NCI-H748 treated with DMSO at 0.1 percent for 48 hours (cell line): ENCODE measurements around the gene GAL3ST2.
"Not testable (repeated sequence)": the region's sequence is repeated elsewhere in the genome, so short reads cannot be mapped to it uniquely, and the experiment has no call there.

Experiments
- DNase-seq: peaks from one replicate; lab custom pipeline; 2025; lab: John Stamatoyannopoulos, UW

GAL3ST2 gene

DNA sequence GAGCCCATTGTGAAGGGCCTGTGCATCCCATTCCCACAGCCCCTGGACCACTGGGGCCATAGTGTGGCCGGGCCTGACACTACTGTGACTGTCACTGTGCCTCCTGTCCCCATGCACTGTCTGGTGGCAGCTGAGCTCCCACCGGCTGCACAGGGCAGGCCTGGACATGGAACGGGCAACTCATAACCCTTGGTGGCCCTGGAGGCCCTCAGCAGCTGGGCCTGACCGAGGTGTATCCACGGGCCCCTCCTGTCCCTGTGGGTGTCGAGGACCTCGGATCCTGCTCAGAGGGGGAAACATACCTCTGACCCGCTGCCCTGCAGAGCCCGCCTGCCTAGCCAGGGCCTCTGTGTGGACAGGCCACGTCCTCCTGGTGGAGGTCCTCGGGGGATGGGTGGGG is 7.8 kb upstream of the GAL3ST2 start:
- DNase-seq = no peak

GRCh38 chr2:241769819-241770184 is 6.8 kb upstream of the GAL3ST2 start:
- DNase-seq = no peak

GRCh38 chr2:241770185-241770935 is 6.3 kb upstream of the GAL3ST2 start:
- DNase-seq = no peak

GRCh38 chr2:241770936-241771285 is 5.7 kb upstream of the GAL3ST2 start:
- DNase-seq = no peak

DNA sequence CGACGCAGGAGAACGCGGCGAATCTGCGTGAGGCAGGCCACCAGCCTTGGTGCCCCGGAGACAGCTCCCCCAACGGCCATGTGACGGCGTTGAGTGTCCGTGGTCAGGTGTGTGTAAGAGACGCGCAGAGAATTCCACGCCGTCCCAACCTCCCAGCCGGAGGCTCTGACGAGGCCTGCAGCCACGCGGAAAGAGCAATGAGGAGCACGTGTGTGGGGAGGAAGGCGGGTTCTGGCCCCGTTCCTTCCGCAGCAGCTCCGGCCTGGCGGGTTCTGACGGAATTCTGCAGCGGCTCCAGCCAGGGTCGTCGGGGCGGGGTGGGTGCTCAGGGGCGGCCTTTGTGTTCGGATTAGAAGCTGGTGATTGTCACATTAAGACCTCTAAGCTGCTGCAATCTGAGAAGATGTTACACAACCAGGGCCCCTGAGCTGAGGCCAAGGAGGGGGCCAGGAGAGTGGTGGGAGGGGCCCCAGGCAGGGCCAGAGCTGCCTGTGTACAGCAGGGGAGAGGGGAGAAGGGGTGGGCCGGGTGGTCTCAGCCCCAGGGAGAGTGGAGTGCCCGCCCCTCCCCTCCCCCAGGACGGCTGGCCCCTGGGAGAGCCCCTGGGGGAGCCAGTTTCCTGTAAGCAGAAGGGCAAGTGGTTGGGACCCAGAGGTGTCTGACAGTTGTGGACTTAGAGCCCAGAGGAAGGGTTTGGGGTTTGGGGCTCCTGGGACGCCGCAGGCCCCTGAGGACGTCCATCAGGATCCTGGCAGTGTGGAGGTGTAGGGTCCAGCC is 5.1 kb upstream of the GAL3ST2 start:
- DNase-seq = no peak

- DNase-seq = no peak
Measured at GRCh38 chr2:241772063-241772499, 4.5 kb upstream of the GAL3ST2 start.

- DNase-seq = no peak
Measured at GRCh38 chr2:241773511-241774418, 2.9 kb upstream of the GAL3ST2 start.

- DNase-seq = no peak
Measured at GRCh38 chr2:241774419-241775222, 2.0 kb upstream of the GAL3ST2 start.

DNA sequence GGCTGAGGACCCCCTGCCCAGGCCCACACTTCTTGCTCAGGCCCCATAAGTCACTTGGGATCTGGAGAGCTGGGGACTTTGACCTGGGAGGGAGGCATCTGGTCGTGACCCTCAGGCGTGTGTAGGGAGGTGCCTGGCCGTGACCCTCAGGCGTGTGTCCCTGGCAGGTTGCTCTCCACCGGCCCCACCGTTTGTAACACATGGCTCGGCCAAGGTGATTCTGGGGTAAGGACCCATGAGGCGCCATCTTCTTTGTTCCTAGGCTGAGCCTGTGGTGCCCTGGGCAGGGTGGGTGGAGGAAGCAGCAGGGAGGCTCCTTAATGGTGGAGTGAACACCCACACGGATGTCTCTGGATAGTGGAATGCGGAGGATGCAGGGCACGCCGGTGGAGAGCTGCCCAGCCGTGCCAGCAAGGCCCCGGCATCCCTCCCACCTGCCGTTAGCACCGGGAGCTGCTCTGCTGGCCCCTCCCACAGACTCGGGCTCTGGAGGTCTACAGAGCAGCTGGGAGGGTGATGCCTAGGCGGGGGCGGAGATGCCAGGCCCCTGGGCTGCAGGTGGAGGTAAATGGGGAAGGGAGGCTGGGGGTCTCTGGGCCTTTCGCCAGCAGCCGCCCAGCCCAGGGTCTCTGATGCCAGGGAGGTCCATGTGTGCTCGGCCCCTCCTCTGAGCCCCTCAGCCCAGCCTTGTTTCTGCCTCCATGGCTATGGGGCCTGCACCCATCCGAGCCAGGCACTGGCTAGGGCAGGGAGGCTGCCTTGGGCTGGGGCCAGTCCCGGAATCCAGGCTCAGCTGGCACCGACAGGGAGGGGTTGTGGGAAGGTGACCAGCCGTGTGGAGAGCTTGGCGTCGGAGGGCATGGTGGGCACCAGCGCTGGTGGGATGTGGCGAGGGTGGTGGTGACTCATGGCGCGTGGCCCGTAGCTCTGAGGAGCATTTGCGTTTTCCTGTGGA is 1.1 kb upstream of the GAL3ST2 start:
- no peak for DNase-seq

- no peak for DNase-seq
Measured at GRCh38 chr2:241777170-241777685, 606 bp downstream of the GAL3ST2 start.

GRCh38 chr2:241777686-241778627 is 1.3 kb downstream of the GAL3ST2 start:
- no peak for DNase-seq

DNA sequence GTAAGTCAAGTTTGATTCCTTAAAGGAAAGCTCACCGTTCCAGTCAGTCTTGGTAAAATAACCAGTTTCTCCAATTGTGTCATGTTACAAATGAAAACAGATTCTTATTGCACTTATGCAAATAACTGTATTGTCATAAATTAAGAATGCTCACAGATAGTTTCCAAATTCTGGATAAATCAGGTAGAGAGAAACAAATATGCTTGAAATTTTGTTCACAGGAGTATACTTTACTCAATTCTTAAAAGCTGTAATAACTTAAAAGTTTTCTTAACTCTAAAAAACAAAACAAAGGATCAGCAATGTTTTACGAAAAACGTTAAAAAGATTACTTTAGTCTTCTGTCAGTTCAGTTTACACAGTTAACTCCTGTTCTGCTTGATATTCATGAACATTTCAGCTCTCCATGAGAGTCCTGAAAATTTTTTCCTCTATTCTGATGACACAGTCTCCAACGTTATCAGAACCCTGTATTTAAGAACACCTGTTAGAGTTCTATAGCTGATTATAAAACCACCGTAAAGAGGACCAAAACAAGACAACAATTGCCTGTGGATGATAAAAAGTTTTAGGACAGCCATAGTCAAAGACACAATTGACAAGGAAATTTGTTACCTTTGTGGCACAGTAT is 4.4 kb downstream of the GAL3ST2 start:
- no peak for DNase-seq

DNA sequence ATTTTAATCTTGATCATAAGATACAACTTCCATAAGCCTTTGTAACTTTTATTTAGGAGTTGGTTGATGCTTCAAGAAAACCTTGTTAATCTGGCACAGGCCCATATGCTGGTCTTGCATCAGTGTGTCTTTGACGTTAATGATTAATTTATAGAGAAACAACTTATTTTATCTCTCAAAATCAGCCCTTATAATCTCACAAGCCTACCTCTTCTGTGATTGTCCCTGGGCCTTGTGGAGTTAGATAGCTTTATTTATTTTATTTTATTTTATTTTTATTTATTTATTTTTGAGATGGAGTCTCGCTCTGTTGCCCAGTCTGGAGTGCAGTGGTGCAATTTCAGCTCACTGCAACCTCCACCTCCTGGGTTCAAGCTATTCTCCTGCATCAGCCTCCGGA is 5.4 kb downstream of the GAL3ST2 start:
- not testable (repeated sequence) for DNase-seq

- DNase-seq = no peak
Measured at GRCh38 chr2:241788135-241788534, 11.5 kb downstream of the GAL3ST2 start.

DNA sequence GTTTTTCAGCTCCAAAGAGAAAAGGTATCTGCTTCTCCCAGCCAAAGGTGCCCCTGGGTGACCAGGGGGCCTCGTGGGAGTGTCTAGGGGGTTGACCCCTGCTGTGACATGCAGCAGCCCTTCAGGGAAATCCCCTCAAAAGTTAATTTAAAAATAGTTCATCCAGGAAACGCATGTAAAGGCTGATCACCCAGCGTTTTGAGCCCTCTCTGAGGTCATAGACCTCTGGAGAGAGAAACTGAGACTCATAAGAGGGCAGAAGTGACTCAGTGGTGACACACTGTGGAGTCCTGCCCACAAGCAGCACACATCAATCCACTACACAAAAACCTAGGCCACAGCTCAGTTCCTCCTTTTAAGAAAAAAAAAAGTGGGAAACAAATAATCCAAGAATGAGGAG is 11.9 kb downstream of the GAL3ST2 start:
- no peak for DNase-seq

GRCh38 chr2:241791385-241791784 is 14.8 kb downstream of the GAL3ST2 start:
- not testable (repeated sequence) for DNase-seq

DNA sequence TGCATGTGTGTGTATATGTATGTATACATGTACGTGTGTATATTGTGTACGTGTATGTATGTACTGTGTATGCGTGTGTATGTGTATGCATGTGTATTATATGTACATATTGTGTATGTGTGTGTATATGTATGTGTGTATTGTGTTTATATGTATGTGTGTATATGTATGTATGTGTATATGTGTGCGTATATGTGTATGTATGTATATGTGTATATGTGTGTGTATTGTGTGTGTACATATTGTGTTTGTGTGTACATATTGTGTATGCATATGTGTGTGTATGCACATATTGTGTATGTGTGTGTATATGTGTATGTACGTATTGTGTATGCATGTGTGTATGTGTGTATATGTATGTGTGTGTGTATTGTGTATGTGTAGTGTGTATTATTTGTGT is 16.8 kb downstream of the GAL3ST2 start:
- no peak for DNase-seq

GRCh38 chr2:241794250-241794823 is 17.7 kb downstream of the GAL3ST2 start:
- DNase-seq = no peak
